Activated naive CD8-positive, alpha-beta T cell treated with anti-CD3 and anti-CD28 coated beads for 36 hours (primary cell): ENCODE results near the gene PKD1L1. TPM values are rescaled to one million over a fixed set of nuclear protein-coding genes. Genes with fewer than 3 reads are reported as not detected.

Experiments
- DNase-seq: peaks from one replicate; pipeline ENCODE4 v3.0.0; 2021
- H3K27ac Mint-ChIP-seq: one replicate; pipeline ENCODE4 v1.8.0; 2022; ENCODE audit warnings: mild to moderate bottlenecking, moderate library complexity, mixed read lengths
- H3K27me3 Mint-ChIP-seq: one replicate; pipeline ENCODE4 v1.8.0; 2022; ENCODE audit warnings: mild to moderate bottlenecking, mixed read lengths
- H3K36me3 Mint-ChIP-seq: one replicate; pipeline ENCODE4 v1.8.0; 2021; ENCODE audit warnings: mild to moderate bottlenecking, mixed read lengths
- H3K4me1 Mint-ChIP-seq: one replicate; pipeline ENCODE4 v1.8.0; 2021; ENCODE audit warnings: mixed read lengths
- H3K4me3 Mint-ChIP-seq: one replicate; pipeline ENCODE4 v1.8.0; 2022; ENCODE audit warnings: mild to moderate bottlenecking, moderate library complexity, mixed read lengths
- H3K9me3 Mint-ChIP-seq: one replicate; pipeline ENCODE4 v1.8.0; 2022; ENCODE audit warnings: mixed read lengths
- total RNA-seq, 2 experiments: library from RNA; stranded (reverse); gene quantifications; one replicate each; pipeline ENCODE4 v1.2.3, GENCODE V29; 2021

The PKD1L1 gene
- total RNA-seq, 2 experiments from 2014 or later = 0.02 to 0.10 TPM

DNA sequence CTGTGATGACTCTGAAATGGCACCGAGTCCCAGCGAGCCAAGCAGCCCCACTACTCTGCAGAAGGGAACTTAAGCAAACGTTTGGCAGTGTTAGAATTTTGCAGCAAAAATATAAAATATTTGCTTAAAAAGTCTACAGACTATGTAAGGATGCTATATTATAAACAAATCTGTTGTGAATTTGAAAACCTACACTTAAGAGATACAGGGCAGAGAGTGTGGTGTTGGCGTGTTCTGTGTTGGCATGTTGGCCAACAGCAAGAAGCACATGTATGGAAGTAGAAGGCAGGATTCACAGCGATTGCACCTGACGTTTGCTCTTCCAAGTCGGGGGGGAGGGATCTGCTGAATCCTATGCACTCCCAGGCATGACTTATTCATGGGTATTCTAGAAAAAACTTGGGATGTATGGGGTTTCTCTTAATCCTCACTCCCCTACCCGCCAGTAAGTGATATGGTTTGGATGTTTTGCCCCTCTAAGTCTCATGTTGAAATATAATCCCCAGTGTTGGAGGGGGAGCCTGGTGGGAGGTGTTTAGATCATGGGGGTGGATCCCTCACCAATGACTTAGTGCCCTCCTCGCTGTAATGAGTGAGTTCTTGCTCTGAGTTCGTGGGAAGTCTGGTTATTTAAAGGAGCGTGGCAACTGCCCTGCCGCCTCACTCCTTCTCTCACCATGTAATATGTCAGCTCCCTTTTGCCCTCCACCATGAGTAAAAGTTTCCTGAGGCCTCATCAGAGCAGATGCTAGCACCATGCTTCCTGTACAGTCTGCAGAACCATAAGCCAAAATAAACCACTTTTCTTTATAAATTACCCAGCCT, 62.1 kb downstream of the PKD1L1 start:
- H3K4me1 Mint-ChIP-seq = no peaks in the 10 kb centered on the region
- no peaks in the 10 kb centered on the region for H3K27me3 Mint-ChIP-seq
- no peaks in the 10 kb centered on the region for H3K36me3 Mint-ChIP-seq

GRCh38 chr7:47885309-47885986, 62.8 kb downstream of the PKD1L1 start:
- Mint-ChIP-seq H3K36me3 (no peaks in the 10 kb centered on the region), H3K27me3 (no peaks in the 10 kb centered on the region), H3K4me1 (no peaks in the 10 kb centered on the region), H3K4me3 (no peak overlapping the region), H3K27ac (no peak overlapping the region), H3K9me3 (no peaks in the 10 kb centered on the region)
- DNase-seq = no peak

More for the DNA sequence above, 62.1 kb downstream of the PKD1L1 start:
- no peaks in the 10 kb centered on the region for H3K9me3 Mint-ChIP-seq
- no peak overlapping the region for H3K4me3 Mint-ChIP-seq
- DNase-seq = no peak
- H3K27ac Mint-ChIP-seq = no peak overlapping the region

GRCh38 chr7:47884675-47885074, 63.6 kb downstream of the PKD1L1 start:
- Mint-ChIP-seq H3K4me1 (no peaks in the 10 kb centered on the region), H3K27me3 (no peaks in the 10 kb centered on the region), H3K4me3 (no peak overlapping the region), H3K36me3 (no peaks in the 10 kb centered on the region), H3K27ac (no peak overlapping the region), H3K9me3 (no peaks in the 10 kb centered on the region)
- DNase-seq = no peak

- Mint-ChIP-seq H3K9me3 (no peaks in the 10 kb centered on the region), H3K27me3 (no peaks in the 10 kb centered on the region), H3K4me3 (no peak overlapping the region), H3K27ac (no peak overlapping the region), H3K4me1 (no peaks in the 10 kb centered on the region), H3K36me3 (peaks cover 2% of the 10 kb centered on the region)
- no peak for DNase-seq
These were observed 65.6 kb downstream of the PKD1L1 start for GRCh38 chr7:47882635-47883034.

GRCh38 chr7:47881256-47881655, 67.0 kb downstream of the PKD1L1 start:
- no peak for DNase-seq
- no peak overlapping the region for H3K27ac Mint-ChIP-seq
- peaks cover 2% of the 10 kb centered on the region for H3K36me3 Mint-ChIP-seq
- H3K27me3 Mint-ChIP-seq = no peaks in the 10 kb centered on the region
- H3K4me1 Mint-ChIP-seq = no peaks in the 10 kb centered on the region
- no peaks in the 10 kb centered on the region for H3K9me3 Mint-ChIP-seq
- H3K4me3 Mint-ChIP-seq = no peak overlapping the region

DNA sequence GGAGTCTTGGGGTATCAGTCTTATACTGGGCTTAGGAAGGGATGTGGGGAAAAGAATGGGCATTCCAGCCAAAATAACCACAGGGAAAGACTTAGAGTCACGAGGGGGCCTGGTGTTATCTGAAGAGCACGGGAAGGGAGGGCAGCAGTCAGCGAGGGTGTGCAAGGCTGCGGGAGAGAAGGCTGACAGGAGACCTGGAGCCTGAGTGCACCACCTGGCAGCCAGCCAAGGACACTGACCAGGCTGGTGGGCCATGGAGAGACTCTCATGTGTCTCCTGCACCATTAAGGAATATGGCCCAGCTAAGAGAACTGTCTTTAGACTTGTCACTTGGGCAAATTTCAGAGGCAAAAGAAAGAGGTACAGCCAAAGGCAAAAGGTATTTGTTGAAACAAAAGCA, 69.6 kb downstream of the PKD1L1 start:
- H3K9me3 Mint-ChIP-seq = no peaks in the 10 kb centered on the region
- H3K4me3 Mint-ChIP-seq = no peak overlapping the region
- DNase-seq = no peak
- no peak overlapping the region for H3K27ac Mint-ChIP-seq
- no peaks in the 10 kb centered on the region for H3K27me3 Mint-ChIP-seq
- peaks cover 2% of the 10 kb centered on the region for H3K36me3 Mint-ChIP-seq
- peaks cover 3% of the 10 kb centered on the region for H3K4me1 Mint-ChIP-seq

GRCh38 chr7:47877336-47877735, 70.9 kb downstream of the PKD1L1 start:
- no peaks in the 10 kb centered on the region for H3K27me3 Mint-ChIP-seq
- no peak overlapping the region for H3K4me3 Mint-ChIP-seq
- H3K27ac Mint-ChIP-seq = no peak overlapping the region

GRCh38 chr7:47875998-47876744, 72.1 kb downstream of the PKD1L1 start:
- H3K36me3 Mint-ChIP-seq = peaks cover 2% of the 10 kb centered on the region
- no peak overlapping the region for H3K27ac Mint-ChIP-seq
- H3K27me3 Mint-ChIP-seq = no peaks in the 10 kb centered on the region
- no peaks in the 10 kb centered on the region for H3K9me3 Mint-ChIP-seq
- DNase-seq = no peak
- H3K4me3 Mint-ChIP-seq = no peak overlapping the region
- peaks cover 16% of the 10 kb centered on the region for H3K4me1 Mint-ChIP-seq

More at GRCh38 chr7:47877336-47877735, 70.9 kb downstream of the PKD1L1 start:
- Mint-ChIP-seq H3K9me3 (no peaks in the 10 kb centered on the region), H3K36me3 (peaks cover 2% of the 10 kb centered on the region), H3K4me1 (peaks cover 9% of the 10 kb centered on the region)
- no peak for DNase-seq

GRCh38 chr7:47875406-47875805, 72.9 kb downstream of the PKD1L1 start:
- DNase-seq = no peak
- Mint-ChIP-seq H3K27ac (no peak overlapping the region), H3K4me3 (no peak overlapping the region), H3K9me3 (no peaks in the 10 kb centered on the region), H3K27me3 (no peaks in the 10 kb centered on the region), H3K4me1 (peaks cover 22% of the 10 kb centered on the region), H3K36me3 (peaks cover 3% of the 10 kb centered on the region)

DNA sequence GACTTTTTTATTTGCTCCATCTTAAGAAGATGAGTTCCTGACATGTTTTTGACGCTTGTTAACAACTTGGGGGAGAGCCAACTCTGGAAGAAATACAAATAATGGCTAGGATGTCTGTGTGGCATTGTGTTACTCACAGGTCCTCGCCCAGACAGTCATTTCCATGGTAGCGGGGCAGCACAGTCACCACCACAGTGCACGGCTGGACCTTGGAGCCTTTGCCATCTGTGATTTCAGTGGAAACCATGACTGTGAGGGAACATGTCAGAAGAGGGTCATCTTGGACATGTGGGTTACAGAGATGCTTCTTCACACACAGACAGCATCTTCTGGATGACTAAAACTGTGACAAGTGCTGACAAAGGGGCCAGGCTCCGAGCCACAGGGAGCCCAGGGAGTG, 74.5 kb downstream of the PKD1L1 start:
- Mint-ChIP-seq H3K9me3 (no peaks in the 10 kb centered on the region), H3K27ac (no peak overlapping the region), H3K4me1 (peaks cover 27% of the 10 kb centered on the region), H3K4me3 (no peak overlapping the region), H3K27me3 (no peaks in the 10 kb centered on the region), H3K36me3 (peaks cover 3% of the 10 kb centered on the region)
- no peak for DNase-seq

DNA sequence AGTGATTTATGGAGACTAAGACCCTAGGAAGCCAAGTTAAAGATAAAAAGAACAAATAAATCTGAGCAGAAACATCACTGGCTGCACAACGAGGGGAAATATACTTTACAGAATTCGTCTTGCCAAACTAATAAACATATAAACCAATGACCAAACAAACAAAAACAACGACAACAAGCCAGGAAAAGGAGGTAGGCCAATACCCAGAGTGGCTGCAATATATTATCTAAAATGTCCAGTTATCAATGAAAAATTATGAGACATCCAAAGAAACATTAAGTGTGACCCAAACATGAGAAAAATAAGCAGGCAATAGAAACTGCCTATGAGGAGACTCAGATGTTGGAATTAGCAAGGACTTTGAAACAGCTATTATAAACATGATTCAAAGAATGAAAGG, 81.0 kb downstream of the PKD1L1 start:
- H3K4me1 Mint-ChIP-seq = peaks cover 18% of the 10 kb centered on the region
- no peak overlapping the region for H3K27ac Mint-ChIP-seq
- DNase-seq = no peak
- peaks cover 1% of the 10 kb centered on the region for H3K36me3 Mint-ChIP-seq
- H3K27me3 Mint-ChIP-seq = no peaks in the 10 kb centered on the region
- H3K4me3 Mint-ChIP-seq = no peak overlapping the region
- H3K9me3 Mint-ChIP-seq = no peaks in the 10 kb centered on the region

GRCh38 chr7:47866120-47866519, 82.1 kb downstream of the PKD1L1 start:
- Mint-ChIP-seq H3K9me3 (no peaks in the 10 kb centered on the region), H3K27me3 (no peaks in the 10 kb centered on the region), H3K4me1 (peaks cover 11% of the 10 kb centered on the region), H3K36me3 (peaks cover 1% of the 10 kb centered on the region), H3K4me3 (no peak overlapping the region), H3K27ac (no peak overlapping the region)
- no peak for DNase-seq

GRCh38 chr7:47852330-47853245, 95.7 kb downstream of the PKD1L1 start:
- no peaks in the 10 kb centered on the region for H3K36me3 Mint-ChIP-seq
- H3K27me3 Mint-ChIP-seq = no peaks in the 10 kb centered on the region
- DNase-seq = no peak
- H3K4me3 Mint-ChIP-seq = no peak overlapping the region
- H3K27ac Mint-ChIP-seq = no peak overlapping the region
- H3K4me1 Mint-ChIP-seq = no peaks in the 10 kb centered on the region
- no peaks in the 10 kb centered on the region for H3K9me3 Mint-ChIP-seq

DNA sequence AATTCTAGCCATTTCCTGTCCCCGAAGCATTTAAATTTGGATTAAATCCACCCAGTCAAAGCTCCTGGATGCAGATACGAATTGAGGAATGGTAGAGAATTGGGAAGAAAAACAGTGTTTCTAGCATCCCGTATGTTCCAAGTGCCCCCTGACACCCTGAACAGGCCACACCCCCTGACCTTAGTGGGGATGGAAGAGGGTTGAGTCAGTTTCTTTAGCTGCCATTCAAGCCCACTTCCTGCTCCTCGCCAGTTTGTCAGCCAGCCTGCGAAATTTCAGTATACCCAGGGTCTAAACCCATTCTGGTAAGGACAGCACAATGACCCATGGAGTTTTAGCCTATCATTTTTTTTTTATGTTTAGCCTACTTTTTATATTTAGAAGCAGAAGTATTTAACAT, 101.1 kb downstream of the PKD1L1 start:
- Mint-ChIP-seq H3K9me3 (no peaks in the 10 kb centered on the region), H3K4me3 (no peak overlapping the region), H3K4me1 (no peaks in the 10 kb centered on the region), H3K27me3 (no peaks in the 10 kb centered on the region), H3K36me3 (no peaks in the 10 kb centered on the region), H3K27ac (no peak overlapping the region)
- DNase-seq = no peak
